Measurements from ENCODE around the gene MRPL41.
"Not testable (repeated sequence)": the region's sequence is repeated elsewhere in the genome, so short reads cannot be mapped to it uniquely, and the experiment has no call there.

Gene MRPL41

DNA sequence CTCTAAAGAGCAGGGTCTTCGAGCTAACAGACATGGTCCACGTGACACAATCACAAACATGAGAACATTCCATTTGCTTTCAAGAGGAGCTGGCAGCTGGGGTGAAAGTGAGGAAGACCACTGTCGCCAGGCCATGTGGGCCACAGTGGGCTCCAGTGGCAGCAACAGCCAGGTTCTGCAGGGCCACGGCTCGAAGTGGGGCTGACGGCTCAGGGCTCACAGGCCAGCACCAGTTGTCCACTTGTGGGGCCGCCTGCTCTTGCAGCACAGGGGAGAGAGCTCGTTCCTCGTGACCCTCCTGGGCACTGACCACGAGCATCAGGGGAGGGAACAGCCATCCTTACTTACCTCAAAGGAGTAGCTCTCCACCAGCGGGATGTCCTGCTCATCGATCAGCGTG lies 36.6 kb downstream of the MRPL41 start:
- no peak for DNase-seq

DNA sequence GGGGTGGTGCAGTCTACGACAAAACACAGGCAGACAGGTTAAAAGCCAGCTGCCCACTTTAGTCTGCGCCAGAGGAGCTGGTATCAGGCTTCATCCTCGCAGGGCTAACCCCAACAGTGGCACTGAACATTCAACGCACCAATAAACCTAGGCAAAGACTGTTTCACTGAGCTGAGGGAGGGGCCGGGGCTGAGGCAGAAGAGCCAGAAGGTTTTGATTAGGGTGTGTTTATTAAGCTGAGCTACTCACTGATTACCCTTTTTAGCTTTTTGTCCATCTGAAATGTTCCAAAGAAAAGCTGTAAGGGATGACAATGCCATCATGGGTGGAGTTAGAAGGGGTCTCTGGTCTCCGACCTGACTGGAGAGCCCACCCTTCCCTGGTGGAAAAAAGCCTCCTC lies 37.2 kb downstream of the MRPL41 start:
- DNase-seq, result no peak

DNA sequence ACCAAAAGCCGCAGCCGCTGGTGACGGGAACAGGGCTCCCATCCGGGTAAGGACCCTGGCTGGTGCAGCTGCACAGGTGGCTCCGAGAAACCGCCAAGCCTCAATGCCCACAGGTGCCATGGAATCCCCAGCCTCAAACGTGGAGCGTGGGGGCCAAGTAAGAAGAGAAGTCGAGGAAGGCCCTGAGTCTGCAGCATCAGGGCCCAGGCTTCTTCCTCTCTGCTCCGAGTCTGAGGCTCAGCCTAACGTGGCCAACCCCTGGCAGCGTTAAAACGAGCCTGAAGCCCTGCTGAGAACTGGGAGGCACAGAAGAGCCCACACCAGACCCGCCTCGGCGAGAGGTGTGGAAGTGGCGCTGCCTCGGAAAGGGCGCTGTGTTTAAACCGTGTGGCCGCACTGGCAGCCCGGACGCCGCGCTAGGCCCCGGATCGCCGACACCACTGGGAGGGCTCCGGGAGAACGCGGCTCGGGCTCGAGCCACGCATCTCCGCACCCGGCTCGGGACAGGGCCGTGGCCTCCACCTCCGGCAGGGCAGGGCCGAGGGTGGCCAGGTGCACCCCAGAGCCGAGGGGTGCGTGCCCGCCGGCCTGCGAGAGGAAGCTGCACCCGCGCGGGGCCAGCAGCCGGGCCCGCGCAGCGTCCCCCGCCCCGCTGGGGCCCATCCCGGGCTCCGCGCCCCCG lies 37.9 kb downstream of the MRPL41 start:
- peak; percentile 48 for DNase-seq

DNA sequence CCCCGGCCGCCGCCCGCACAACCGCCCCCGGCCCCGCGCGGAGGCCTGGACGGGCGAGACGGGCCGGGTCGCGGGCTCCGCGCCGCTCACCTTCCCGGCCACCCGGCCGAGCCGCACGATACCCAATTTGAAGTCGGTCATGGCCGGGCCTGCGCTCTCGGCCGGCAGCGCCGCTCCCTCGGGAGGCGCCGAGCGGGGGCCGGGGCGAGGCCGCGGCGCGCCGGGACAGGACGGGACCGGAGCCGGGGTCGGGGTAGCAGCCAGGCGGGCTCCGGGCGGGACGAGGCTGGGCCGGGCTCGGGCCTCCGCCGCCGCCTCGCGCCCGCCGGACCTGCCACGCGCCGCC lies 38.4 kb downstream of the MRPL41 start:
- DNase-seq, result no peak

DNA sequence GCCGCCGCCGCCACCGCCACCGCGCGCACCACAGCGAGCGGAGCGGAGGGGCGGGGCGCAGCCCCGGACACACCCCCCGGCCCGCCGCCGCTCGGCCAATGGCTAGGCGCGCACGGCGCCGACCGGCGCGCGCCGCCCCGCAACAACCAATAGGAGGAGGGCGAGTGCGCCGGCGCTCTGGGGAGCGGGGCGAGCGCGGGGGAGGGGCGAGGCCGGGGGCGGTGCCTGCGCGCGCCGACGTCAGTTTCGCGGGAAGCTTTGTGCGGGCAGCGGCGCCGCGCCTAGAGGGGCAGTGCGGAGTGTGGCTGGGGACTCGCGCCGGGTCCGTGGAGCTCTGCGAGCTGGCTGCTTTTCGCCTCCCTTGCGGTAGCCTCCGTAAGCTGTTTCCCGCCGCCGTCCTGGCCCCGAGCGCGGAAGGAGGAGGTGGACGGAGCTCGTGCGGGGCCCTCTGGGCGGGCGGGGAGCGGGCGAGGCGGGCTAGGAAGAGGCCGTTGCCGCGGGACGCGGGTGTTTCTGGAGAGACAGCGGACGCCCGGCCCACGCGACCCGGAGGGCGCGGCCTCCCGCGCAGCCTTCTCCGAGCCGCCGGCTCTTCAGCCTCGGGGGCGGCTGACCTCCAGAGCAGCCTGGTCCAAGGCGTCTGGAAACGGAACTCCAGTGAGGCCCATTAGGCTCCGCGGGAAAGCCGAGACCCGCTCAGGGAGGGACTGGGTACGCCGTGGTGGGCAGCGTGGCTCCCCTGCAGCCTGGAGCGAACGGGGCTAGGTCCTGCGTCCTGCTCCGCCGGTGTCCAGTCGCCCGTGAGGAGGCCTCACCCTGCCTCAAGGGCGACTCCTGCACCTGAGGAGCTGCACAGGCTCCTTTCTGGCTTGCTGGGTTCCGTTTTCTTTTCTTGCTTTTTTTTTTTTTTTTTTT lies 39.0 kb downstream of the MRPL41 start, which contains the start of gene ZMYND19:
TSS of gene ZMYND19 (minus strand) at position 44 of the 915 bp plus-strand sequence. CDS start 249 bp downstream, outside the sequence.
- DNase-seq, result peak; percentile 95

DNA sequence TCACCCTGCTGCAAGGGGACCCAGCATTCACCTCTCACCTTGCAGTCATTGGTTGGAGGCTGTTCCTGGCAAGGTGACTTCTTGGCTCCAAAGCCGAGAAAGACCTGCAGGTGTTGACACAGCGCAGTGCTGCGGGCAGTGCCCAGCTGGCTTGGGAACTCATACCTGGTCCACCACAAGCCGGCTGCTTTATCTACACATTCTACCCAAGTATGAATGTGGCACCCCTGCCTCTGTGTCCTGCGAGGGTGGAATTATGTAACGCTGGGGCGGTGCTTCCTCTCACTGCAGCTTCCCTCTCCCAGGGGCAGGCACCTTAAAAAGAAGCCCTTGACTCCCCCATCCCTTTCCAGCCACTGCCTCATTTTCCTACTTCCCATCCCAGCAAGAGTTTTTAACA lies 41.1 kb downstream of the MRPL41 start:
- no peak for DNase-seq

DNA sequence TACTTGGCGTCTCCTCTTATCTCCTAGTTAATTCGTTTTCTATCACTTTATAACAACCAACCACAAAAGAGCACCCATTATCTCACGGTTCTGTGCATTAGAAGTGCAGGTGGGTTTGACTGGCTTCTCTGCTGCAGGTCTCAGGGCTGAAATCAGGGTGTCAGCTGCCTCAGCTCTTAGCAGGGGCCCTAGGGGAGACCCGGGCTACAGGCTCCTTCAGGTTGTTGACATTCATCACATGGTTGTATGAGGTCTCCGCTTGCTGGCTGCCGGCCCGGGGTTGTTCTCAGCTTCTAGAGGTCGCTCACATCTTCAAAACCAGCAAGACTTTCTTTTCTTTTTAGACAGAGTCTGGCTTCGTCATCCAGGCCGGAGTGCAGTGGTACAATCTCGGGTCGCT lies 41.5 kb downstream of the MRPL41 start:
- no peak for DNase-seq

DNA sequence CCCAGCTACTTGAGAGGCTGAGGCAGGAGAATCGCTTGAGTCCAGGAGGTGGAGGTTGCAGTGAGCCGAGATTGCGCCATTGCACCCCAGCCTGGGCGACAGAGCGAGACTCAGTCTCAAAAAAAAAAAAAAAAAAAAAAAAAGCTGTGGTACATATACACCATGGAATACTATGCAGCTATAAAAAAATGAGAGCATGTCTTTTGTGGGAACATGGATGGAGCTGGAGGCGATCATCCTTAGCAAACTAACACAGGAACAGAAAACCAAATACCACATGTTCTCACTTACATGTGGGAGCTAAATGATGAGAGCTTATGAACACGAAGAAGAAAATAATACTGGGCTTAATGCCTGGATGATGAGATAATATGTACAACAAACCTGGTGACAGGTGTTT lies 44.9 kb downstream of the MRPL41 start:
- DNase-seq, result not testable (repeated sequence)

DNA sequence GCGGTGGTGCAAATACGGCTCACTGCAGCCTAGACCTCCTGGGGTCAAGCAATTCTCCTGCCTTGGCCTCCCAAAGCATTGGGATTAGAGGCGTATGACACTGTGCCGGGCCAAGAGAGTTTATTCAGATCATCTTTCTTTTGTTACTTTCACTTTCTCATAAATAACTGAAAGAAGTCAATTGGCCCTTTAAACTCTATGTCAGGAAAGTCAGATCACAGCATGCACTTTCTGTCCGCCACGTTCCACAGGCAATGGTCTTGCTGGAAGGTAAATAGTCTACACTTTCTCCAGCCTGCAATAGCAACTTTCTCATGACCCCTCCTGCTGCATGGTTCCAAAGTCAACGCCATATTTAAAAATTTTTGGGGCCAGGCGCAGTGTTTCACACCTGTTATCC lies 47.3 kb downstream of the MRPL41 start:
- DNase-seq, result no peak
